MM.1S (cell line): ENCODE data around the gene ZFX.

Source experiments
- DNase-seq: peaks from one replicate; pipeline ENCODE4 v3.0.0-alpha.2; 2015
- H2AFZ ChIP-seq: fragments of 300-600 bp; sonication (generic); 2 replicates; pipeline ENCODE4 v1.6.0; 2016; ENCODE audit warnings: antibody characterized with exemption, low read length
- H3F3A ChIP-seq: fragments of 300-600 bp; sonication (generic); 2 replicates; pipeline ENCODE4 v1.6.1; 2016; ENCODE audit warnings: mild to moderate bottlenecking, antibody characterized with exemption, low read length, moderate library complexity, mixed read lengths; ENCODE audit not compliant: insufficient read depth
- H3K27ac ChIP-seq: fragments of 300-600 bp; sonication (generic); 2 replicates; pipeline ENCODE4 v1.5.1; 2016; ENCODE audit warnings: mild to moderate bottlenecking, low read length
- H3K27me3 ChIP-seq: fragments of 300-600 bp; sonication (generic); replicated peaks from 2 replicates; pipeline ENCODE4 v1.6.0; 2016; ENCODE audit warnings: low read length; ENCODE audit not compliant: insufficient read depth
- H3K36me3 ChIP-seq: fragments of 300-600 bp; sonication (generic); replicated peaks from 2 replicates; pipeline ENCODE4 v1.6.1; 2016; ENCODE audit warnings: mild to moderate bottlenecking, low read length, mixed read lengths; ENCODE audit not compliant: insufficient read depth
- H3K4me1 ChIP-seq: fragments of 300-600 bp; sonication (generic); 2 replicates; pipeline ENCODE4 v1.6.1; 2016; ENCODE audit warnings: low read length, mixed read lengths
- H3K4me2 ChIP-seq: fragments of 300-600 bp; sonication (generic); 2 replicates; pipeline ENCODE4 v1.6.0; 2016; ENCODE audit warnings: low read depth, low read length
- H3K4me3 ChIP-seq: fragments of 300-600 bp; sonication (generic); 2 replicates; pipeline ENCODE4 v1.5.1; 2016; ENCODE audit warnings: low read length, mixed read lengths
- H3K79me2 ChIP-seq: fragments of 300-600 bp; sonication (generic); 2 replicates; pipeline ENCODE4 v1.6.1; 2016; ENCODE audit warnings: mixed run types, low read length, mixed read lengths
- H3K9ac ChIP-seq: fragments of 300-600 bp; sonication (generic); 2 replicates; pipeline ENCODE4 v1.6.1; 2016; ENCODE audit warnings: low read length, mixed read lengths
- H3K9me2 ChIP-seq: fragments of 300-600 bp; sonication (generic); replicated peaks from 2 replicates; pipeline ENCODE4 v1.6.1; 2016; ENCODE audit warnings: mild to moderate bottlenecking, low read length, mixed read lengths; ENCODE audit not compliant: insufficient read depth
- H3K9me3 ChIP-seq: fragments of 300-600 bp; sonication (generic); replicated peaks from 2 replicates; pipeline ENCODE4 v1.6.1; 2016; ENCODE audit warnings: mild to moderate bottlenecking, low read length, mixed read lengths; ENCODE audit not compliant: insufficient read depth
- H4K20me1 ChIP-seq: fragments of 300-600 bp; sonication (generic); 2 replicates; pipeline ENCODE4 v1.6.1; 2016; ENCODE audit warnings: mild to moderate bottlenecking, low read length, moderate library complexity, mixed read lengths; ENCODE audit not compliant: insufficient read depth
- CTCF ChIP-seq: fragments of 300-600 bp; sonication (generic); IDR thresholded peaks from 2 replicates; pipeline ENCODE4 v1.5.1; 2016; ENCODE audit warnings: antibody characterized with exemption, low read length, mixed read lengths
- EZH2 ChIP-seq: fragments of 300-600 bp; sonication (generic); optimal IDR thresholded peaks from 2 replicates; pipeline ENCODE3; 2017; ENCODE audit warnings: low read depth, mild to moderate bottlenecking, antibody characterized with exemption, low read length, mixed read lengths
- EZH2phosphoT487 ChIP-seq: fragments of 300-600 bp; sonication (generic); IDR thresholded peaks from 2 replicates; pipeline ENCODE4 v1.6.1; 2018; ENCODE audit warnings: antibody characterized with exemption, low read length

ZFX gene

DNA sequence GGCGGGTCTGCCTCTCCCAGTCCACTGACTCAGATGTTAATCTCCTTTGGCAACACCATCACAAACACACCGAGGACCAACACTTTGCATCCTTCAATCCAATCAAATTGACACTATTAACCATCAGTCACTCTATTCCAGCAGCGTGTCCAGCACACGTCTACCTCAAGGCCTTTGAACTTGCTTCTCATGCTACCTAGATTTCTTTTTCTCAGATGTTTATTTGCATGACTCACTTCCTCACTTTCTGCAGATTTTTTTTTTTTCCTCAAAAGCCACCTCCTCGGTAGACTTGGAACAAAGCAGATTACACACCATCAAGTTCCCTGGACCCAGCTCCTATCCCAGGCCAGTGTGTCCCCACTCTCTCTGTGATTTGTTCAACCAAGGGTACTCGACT, 114.9 kb downstream of the ZFX start:
- TF ChIP-seq CTCF: no peak
- TF ChIP-seq EZH2phosphoT487: no peak
- no peak for TF ChIP-seq EZH2
- no peaks in the 10 kb centered on the region for H3K27me3 ChIP-seq
- no peak for DNase-seq
- H3K4me1 ChIP-seq: no peaks in the 10 kb centered on the region
- H3K9me2 ChIP-seq: no peaks in the 10 kb centered on the region
- no peak overlapping the region for H3K27ac ChIP-seq
- no peaks in the 10 kb centered on the region for H3K9me3 ChIP-seq
- H3F3A ChIP-seq: no peaks in the 10 kb centered on the region
- H3K79me2 ChIP-seq: no peaks in the 10 kb centered on the region
- no peaks in the 10 kb centered on the region for H3K36me3 ChIP-seq
- H3K9ac ChIP-seq: no peak overlapping the region
- H2AFZ ChIP-seq: no peak overlapping the region
- no peaks in the 10 kb centered on the region for H4K20me1 ChIP-seq
- H3K4me3 ChIP-seq: no peak overlapping the region
- no peak overlapping the region for H3K4me2 ChIP-seq
